ENCODE measurements around the gene IL17RC. TPM values are rescaled to one million over a fixed set of nuclear protein-coding genes. Genes with fewer than 3 reads are reported as not detected.

The IL17RC gene
- total and polyA plus RNA-seq, 2 donors (not counting 3 experiments of a cell fraction or from before 2014, with no cell fraction given), result 18.7 to 19.9 TPM

GRCh38 chr3:9913601-9914000, 3.3 kb upstream of the IL17RC start:
- no peak for DNase-seq (ENCODE audit: low read depth, low spot score)
- H3K79me2 ChIP-seq (ENCODE audit: control insufficient read depth, insufficient read depth, low read length), result no peaks in the 10 kb centered on the region
- CTCF ChIA-PET, result interaction anchor here (0.9 to 1.3 kb wide), 5 partner anchors 8 to 65 kb away, joined by 3 to 4 read pairs (median 3); no protein-coding TSS in a partner anchor
- no peak for FAIRE-seq
- TF ChIP-seq POLR2AphosphoS5 (IDR thresholded peaks at IDR 0.05; ENCODE audit: insufficient read depth, low read depth, low read length) (no peak), GATA2 (IDR thresholded peaks at IDR 0.05; ENCODE audit: insufficient read depth, insufficient read length, low read depth, low read length) (no peak), MAX (IDR thresholded peaks at IDR 0.05; ENCODE audit: insufficient read depth, insufficient read length) (no peak), POLR2A (IDR thresholded peaks at IDR 0.05; ENCODE audit: low read depth, low read length) (no peak), CTCF (IDR thresholded peaks at IDR 0.05; ENCODE audit: extremely low read depth in 1 of 2, insufficient read depth in 1 of 2, low read depth in 1 of 2, low read length in 2 of 2) (no peak), JUN (IDR thresholded peaks at IDR 0.05; ENCODE audit: borderline replicate concordance, insufficient read depth, insufficient read length, low read depth) (no peak), EZH2 (IDR thresholded peaks at IDR 0.05; ENCODE audit: borderline replicate concordance, low read depth, low read length, severe bottlenecking) (no peak), MYC (IDR thresholded peaks at IDR 0.05; ENCODE audit: low read depth, low read length) (no peak), FOS (IDR thresholded peaks at IDR 0.05; ENCODE audit: borderline replicate concordance, insufficient read depth, low read length) (no peak)
- H3K9ac ChIP-seq (replicated peaks; ENCODE audit: extremely low read depth, insufficient read depth, low read length), result no peak overlapping the region
- no peak overlapping the region for H3K27ac ChIP-seq (ENCODE audit: insufficient read depth, low read depth, low read length)
- no peaks in the 10 kb centered on the region for H3K9me3 ChIP-seq (replicated peaks; ENCODE audit: control insufficient read depth, insufficient read depth, low read length)
- H3K4me2 ChIP-seq (ENCODE audit: insufficient read depth, low read length), result no peak overlapping the region
- H3K36me3 ChIP-seq (ENCODE audit: control insufficient read depth in 2 of 2, extremely low read depth in 1 of 2, insufficient read depth in 2 of 2, low read length in 2 of 2), result no peaks in the 10 kb centered on the region
- H3K4me1 ChIP-seq (ENCODE audit: control insufficient read depth, extremely low read depth, insufficient read depth, low read length), result peaks cover 13% of the 10 kb centered on the region
- dilution Hi-C loops (cut with MboI; ENCODE audit: extremely low pct_ligation_motif_present, low sequenced_read_pairs), result no loop called here
- POLR2A ChIA-PET, result interaction anchor here (0.5 to 0.6 kb wide), 2 partner anchors 18 to 86 kb away, joined by 4 to 8 read pairs; no protein-coding TSS in a partner anchor
- no peak overlapping the region for H3K4me3 ChIP-seq (replicated peaks in 1 of 3; ENCODE audit: insufficient read depth in 1 of 3, low read depth in 1 of 3, low read length in 3 of 3)
- BruUV-seq (replicated peaks), result no TSS peak
- H2AFZ ChIP-seq (ENCODE audit: low read depth, low read length), result no peak overlapping the region
- H4K20me1 ChIP-seq (replicated peaks; ENCODE audit: control insufficient read depth, extremely low read depth, insufficient read depth, low read length), result no peaks in the 10 kb centered on the region
- no peaks in the 10 kb centered on the region for H3K27me3 ChIP-seq (ENCODE audit: control insufficient read depth in 2 of 2, insufficient read depth in 2 of 2, low read length in 2 of 2)
- intact Hi-C loops (cut with micrococcal nuclease), result no loop called here
- H3K9me1 ChIP-seq (replicated peaks; ENCODE audit: control insufficient read depth, extremely low read depth, insufficient read depth, low read length), result no peaks in the 10 kb centered on the region

Measured in endothelial cell of umbilical vein (primary cell).